Islet precursor cell (in vitro differentiated cells): ENCODE data around the gene DTD1.

ENCODE experiments used
- DNase-seq: peaks from one replicate; pipeline ENCODE4 v3.0.0-alpha.2; 2018

Gene DTD1

DNA sequence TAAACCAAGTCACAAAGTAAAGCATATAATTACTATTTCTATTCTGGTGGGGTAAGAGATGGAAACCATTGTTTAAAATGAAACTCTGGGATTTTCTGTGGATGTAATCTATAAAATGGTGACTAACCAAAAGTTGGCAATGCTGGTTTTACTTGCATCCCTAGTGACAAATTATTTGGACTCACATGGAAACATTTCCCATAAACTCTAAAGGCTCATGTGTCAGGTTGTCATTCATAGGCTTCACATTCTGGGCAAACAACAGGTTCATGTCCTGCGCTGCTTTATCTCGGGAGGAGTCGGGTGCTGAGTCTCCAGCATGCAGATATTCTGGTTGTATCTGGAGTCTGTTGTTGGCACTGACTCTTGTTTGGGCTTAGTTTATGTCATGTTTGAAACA lies 127.7 kb downstream of the DTD1 start:
- DNase-seq = no peak

DNA sequence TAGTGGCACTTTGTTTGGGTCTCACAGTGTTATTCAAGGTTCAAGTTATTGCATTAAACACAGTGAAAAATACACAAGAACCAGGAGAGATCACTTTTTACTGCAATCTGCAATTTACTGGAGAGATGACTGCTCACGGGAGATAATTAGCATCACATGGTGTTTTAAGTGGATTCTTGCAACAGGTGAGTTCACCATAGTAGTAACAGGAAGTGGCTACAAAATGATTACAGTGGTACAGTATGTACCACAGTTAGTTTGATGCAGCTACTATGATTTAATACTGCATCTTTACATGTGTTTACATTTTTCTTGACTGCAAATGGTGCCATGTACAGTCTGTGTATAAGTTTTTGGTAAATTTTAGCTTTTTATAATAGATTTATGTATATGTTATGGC lies 129.2 kb downstream of the DTD1 start:
- DNase-seq = no peak

GRCh38 chr20:18718129-18718528 lies 130.3 kb downstream of the DTD1 start:
- no peak for DNase-seq

- peak; percentile 73 for DNase-seq
Observed at GRCh38 chr20:18719426-18719825, 131.6 kb downstream of the DTD1 start.

- no peak for DNase-seq
Observed at GRCh38 chr20:18721551-18722115, 133.8 kb downstream of the DTD1 start.

DNA sequence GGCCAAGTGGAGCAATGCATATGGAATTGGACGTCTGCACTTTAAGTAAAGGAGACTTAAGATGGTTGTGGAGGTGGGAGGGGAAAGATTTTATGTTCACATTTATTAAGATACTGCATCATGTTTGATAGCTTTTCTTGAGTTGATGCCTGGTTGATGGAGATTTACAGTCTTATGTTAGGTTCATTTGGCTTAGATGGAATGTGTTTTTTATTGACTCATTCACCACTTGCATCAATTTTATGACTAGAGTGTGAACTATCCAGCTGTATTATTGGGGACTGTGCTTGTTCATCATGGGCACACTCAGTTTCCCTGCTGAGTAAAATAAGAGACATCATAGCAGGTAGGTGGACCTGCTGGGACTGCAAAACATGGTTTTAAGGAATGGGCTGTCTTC lies 134.5 kb downstream of the DTD1 start:
- no peak for DNase-seq

GRCh38 chr20:18724077-18724476 lies 136.2 kb downstream of the DTD1 start:
- DNase-seq = no peak

DNA sequence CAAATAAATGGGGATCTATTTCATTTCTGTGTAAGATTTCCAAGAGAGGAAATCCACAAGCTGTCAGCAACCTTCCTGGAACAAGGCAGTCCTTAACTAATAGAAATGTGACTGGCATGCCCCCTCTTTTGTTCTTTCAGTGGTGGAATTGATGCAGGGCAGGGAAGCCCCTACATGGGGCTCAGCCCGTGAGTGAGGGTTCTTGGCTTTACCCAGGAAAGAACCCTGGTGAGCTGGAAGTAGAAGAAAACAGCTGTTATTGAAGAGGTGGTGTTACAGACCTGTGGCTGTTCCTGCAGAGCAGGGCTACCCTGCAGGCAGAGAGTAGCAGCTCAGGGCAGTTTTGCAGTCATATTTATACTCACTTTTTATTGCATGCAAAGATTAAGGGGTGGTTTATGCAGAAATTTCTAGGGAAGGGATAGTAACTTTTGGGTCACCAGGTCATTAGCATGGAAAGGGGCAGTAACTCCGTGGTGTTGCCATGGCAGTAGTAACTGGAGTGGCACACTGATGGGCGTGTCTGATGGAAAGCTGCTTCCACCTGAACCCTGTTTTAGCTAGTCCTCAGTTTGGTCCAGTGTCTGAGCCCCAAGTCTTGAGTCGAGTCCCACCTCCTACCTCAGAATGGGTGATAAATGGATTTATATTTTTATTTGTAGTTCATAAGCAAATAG lies 137.1 kb downstream of the DTD1 start:
- no peak for DNase-seq

DNA sequence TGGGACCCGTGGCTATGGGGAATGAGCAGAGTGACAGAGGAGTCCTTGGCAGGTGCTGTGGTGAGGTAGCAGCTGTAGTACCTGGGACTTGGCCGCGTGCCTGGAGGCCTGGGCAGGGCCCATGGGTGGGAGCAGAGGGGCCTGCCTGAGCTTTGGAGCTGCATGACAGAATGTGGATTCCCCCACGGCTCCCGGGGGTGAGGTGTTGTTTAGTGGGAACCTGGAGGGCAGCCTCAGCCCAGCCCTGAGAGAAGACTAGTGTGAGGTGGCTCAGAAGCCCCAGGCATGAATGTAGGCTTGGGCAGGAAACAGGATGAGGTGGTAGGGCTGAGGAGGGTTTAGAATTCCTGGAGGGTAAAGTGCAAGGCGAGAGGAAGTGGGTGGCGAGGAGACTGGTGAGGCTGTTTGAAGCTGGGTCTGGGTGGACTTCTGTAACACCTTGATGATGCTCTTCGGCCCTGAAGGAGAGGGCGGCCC lies 139.2 kb downstream of the DTD1 start:
- no peak for DNase-seq

DNA sequence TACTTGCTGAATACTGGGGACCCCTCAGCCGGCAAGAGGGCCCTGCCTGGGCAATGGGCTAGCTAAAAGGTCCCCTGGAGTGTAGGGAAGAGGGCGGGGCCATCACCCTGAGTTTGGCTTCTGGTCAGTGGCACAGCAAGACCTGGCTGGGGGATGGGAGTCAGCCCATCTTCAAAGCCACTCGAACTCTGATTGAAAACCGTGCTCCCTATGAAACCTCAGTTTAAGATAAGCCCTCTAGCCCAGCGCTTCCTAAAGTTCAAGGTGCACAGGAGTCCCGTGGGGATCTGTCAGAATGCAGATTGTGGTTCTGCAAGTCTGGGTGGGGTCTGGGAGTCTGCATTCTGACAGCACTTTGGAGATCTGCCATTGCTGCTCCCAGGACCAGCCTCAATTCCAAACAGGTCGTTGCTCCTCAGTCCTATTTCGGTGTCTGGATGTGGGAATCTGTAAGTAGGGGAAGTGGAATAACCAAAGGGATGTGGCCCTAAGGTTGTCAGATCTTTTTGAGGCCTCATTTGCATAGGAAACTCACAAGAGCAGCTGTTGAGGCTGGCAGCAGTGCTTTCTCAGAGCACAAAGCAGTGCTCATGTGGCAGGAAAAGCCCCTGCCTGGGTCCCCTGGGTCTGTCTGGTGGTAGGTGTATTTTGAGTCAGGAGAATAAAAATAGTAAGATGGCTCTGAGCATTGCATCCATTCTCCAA lies 140.5 kb downstream of the DTD1 start:
- no peak for DNase-seq

- no peak for DNase-seq
Observed at GRCh38 chr20:18728870-18729224, 141.0 kb downstream of the DTD1 start.

DNA sequence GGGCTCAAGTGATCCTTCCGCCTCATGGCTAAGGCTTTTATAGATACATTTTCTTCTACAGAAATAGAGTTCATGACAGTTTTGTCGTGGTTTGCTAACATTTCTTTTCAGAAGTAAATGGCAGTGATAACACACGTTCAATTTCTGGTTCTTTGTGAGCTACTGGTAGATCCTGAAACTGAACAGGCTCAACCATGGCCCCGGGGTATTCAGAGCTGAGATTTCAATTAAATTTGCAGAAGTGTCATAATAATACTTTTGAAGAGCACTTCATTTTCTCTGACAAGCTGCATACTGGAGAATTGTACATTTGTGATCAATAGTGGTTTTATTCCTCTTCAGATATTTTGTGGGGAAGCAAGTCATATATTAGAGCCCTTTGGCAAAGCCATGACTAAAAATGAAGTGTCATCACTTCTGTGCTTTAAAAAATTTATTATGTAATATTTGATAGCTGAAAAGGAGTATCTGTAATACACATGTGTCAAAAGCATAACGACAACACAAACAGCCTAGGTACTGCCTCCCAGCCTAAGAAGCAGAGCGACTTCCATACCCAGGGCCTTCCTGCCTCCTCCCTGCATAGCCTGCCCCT lies 141.5 kb downstream of the DTD1 start:
- DNase-seq = no peak

- no peak for DNase-seq
Observed at GRCh38 chr20:18731940-18732339, 144.1 kb downstream of the DTD1 start.

DNA sequence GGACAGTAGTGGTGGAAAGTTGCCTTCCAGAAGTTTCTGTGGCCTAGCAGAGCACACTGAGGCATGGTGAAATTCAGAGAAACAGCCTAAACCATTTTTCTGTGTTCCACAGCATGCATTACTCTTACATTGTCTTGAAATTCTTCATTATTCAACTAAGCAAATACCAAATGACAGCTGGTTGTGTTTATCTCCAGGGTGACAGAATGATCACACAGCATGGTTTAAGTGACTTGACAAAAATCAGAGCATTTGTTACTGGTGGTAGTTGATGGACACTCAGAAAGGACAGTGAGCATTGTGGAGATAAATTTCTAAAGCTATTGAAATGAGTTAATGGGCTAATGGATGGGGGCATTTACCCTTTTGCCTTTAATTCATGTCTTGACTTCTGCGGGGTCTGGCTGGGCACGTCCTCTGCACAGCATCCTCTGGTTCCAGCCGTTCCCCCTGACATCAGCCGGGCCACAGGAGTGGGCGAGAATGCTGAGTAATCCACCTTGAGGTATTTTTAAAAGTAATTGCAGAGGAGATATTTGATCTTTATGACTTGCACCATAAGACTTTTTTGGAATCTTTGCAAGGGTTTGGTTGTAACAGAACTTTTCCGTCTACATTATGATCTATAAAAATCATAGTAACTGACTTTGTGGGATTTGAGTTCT lies 146.8 kb downstream of the DTD1 start:
- DNase-seq = no peak

GRCh38 chr20:18737140-18737539 lies 149.3 kb downstream of the DTD1 start:
- DNase-seq = no peak

- no peak for DNase-seq
Observed at GRCh38 chr20:18738055-18738454, 150.2 kb downstream of the DTD1 start.

DNA sequence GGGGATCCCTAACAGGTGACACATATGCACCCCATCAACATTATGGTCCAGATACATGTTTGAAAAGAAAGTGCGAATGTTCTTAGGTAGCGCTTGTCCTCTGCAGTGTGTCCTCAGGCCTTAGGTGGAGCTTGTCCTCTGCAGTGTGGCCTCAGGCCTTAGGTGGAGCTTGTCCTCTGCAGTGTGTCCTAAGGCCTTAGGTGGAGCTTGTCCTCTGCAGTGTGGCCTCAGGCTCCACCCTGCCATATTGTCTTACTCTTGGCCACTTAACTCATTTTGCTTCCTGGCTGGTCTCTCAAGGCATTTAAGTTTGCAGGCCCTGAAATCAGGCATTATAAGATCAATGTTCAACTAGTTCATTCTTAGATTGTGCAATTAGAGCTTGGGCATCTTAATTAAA lies 151.0 kb downstream of the DTD1 start:
- no peak for DNase-seq

GRCh38 chr20:18739751-18740166 lies 151.9 kb downstream of the DTD1 start:
- DNase-seq = no peak

- DNase-seq = no peak
Observed at GRCh38 chr20:18740726-18741125, 152.9 kb downstream of the DTD1 start.

- no peak for DNase-seq
Observed at GRCh38 chr20:18742841-18743240, 155.0 kb downstream of the DTD1 start.

- DNase-seq = no peak
Observed at GRCh38 chr20:18743665-18744440, 156.0 kb downstream of the DTD1 start.

- no peak for DNase-seq
Observed at GRCh38 chr20:18747090-18747489, 159.2 kb downstream of the DTD1 start.

GRCh38 chr20:18748987-18749386 lies 161.1 kb downstream of the DTD1 start:
- no peak for DNase-seq
